Activated CD4-positive, alpha-beta T cell treated with anti-CD3 and anti-CD28 coated beads, Interleukin-2, amount 10 ng/mL, durations not matched to agents 24 days and 14 days (primary cell): ENCODE data around the gene ZIC4. TPM values are rescaled to one million over a fixed set of nuclear protein-coding genes. Genes with fewer than 3 reads are reported as not detected.

Experiments used
- DNase-seq: peaks from one replicate; pipeline ENCODE4 v3.0.0; 2022
- H3K27ac Mint-ChIP-seq: one replicate; pipeline ENCODE4 v1.8.0; 2022; ENCODE audit warnings: mild to moderate bottlenecking, mixed read lengths
- H3K27me3 Mint-ChIP-seq: one replicate; pipeline ENCODE4 v1.8.0; 2022; ENCODE audit warnings: mixed read lengths
- H3K36me3 Mint-ChIP-seq: one replicate; pipeline ENCODE4 v1.8.0; 2022; ENCODE audit warnings: low read depth, mild to moderate bottlenecking, mixed read lengths
- H3K4me1 Mint-ChIP-seq: one replicate; pipeline ENCODE4 v1.8.0; 2021; ENCODE audit warnings: mixed read lengths
- H3K4me3 Mint-ChIP-seq: one replicate; pipeline ENCODE4 v1.8.0; 2022; ENCODE audit warnings: mild to moderate bottlenecking, moderate library complexity, mixed read lengths
- H3K9me3 Mint-ChIP-seq: one replicate; pipeline ENCODE4 v1.8.0; 2021; ENCODE audit warnings: mixed read lengths
- intact Hi-C: fragments of 100-400 bp; cut with micrococcal nuclease; formaldehyde crosslinking; loops from one replicate; pipeline ENCODE4 v1.15.1; 2023
- total RNA-seq: library from RNA; stranded (reverse); gene quantifications from 2 replicates; pipeline ENCODE4 v1.2.3, GENCODE V29; 2022

The ZIC4 gene
- total RNA-seq, 1 donor from 2014 or later: not detected

DNA sequence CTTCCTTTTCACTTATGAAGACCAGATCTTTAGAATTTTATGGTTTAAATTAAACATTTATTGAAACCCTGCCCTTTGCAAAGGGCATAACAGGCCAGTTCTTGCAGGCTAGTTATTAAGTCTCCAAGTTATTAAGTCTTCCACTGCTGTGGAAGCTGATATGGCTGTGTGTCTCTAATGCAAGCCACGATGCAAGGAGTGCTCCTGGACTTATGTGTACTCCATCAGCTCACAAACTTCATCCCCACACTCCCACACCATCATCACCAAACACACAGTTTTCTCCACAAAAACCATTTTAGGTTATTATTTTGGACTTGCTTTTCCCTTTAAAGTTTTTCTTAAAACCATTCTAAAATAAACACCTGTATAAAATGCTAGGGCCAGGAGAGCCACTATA is 62.4 kb downstream of the ZIC4 start:
- H3K4me1 Mint-ChIP-seq: no peaks in the 10 kb centered on the region
- H3K9me3 Mint-ChIP-seq: no peaks in the 10 kb centered on the region
- intact Hi-C loops: no loop called here
- H3K36me3 Mint-ChIP-seq: no peaks in the 10 kb centered on the region
- H3K27me3 Mint-ChIP-seq: no peaks in the 10 kb centered on the region
- no peak overlapping the region for H3K27ac Mint-ChIP-seq
- no peak for DNase-seq
- no peak overlapping the region for H3K4me3 Mint-ChIP-seq

DNA sequence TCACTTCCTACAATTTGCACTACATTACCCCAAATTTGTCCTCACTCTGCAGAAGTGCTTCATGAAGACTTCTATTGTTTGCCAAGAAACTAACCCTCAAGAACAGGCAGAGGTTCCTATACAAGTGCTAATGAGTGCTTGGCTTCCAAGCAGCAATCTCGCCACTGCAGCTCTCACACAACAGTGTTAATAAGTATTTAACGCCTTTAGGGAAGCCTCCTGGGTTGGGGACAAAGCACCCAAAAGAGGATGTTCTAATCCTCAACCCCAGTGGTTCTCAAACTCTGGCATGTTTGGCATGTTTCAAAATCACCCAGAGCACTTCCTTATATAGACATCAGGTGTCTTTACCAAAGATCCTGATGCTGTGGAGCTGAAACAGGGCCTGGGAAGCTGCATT is 64.6 kb downstream of the ZIC4 start:
- H3K27me3 Mint-ChIP-seq: no peaks in the 10 kb centered on the region
- no peaks in the 10 kb centered on the region for H3K9me3 Mint-ChIP-seq
- intact Hi-C loops: no loop called here
- no peak overlapping the region for H3K4me3 Mint-ChIP-seq
- no peak overlapping the region for H3K27ac Mint-ChIP-seq
- H3K36me3 Mint-ChIP-seq: no peaks in the 10 kb centered on the region
- H3K4me1 Mint-ChIP-seq: no peaks in the 10 kb centered on the region
- no peak for DNase-seq

DNA sequence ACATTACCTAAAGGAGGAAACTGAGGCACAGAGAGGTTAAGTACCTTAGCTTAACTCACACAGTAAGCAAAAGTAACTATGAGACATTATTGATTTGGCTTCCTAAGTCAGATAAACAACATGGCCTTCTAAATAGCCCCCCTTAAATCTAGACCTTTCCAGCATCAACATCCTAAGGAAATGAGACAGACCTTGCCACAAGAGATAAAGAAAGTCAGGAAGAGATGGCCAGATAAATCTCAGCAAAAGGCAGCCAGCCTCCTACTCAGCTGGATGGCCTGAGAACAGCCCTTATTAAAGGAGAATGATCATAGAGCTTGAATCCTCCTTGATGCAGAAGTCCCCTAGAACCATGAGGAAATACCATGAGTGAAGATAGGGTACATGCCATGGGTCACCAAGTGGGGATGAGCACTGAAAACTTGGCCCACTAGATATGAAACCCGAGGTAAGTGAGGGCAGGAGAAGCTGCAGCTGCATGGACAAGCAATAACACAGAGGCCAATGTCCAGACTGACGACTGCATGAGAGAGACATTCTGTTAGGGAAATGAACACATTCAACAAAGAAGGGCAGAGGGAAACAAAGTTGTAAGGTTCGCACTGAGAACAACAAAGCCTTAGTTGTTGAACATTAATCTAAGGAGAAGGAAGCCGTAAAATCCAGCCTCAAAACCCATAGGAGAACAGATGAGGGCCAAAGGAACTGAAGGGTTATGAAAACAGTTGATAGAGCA is 69.6 kb downstream of the ZIC4 start:
- intact Hi-C loops: no loop called here
- Mint-ChIP-seq H3K4me1 (no peaks in the 10 kb centered on the region), H3K27ac (no peak overlapping the region), H3K9me3 (no peaks in the 10 kb centered on the region), H3K36me3 (no peaks in the 10 kb centered on the region), H3K4me3 (no peak overlapping the region), H3K27me3 (no peaks in the 10 kb centered on the region)
- no peak for DNase-seq

Other genes starting within 250 kb of the ZIC4 start
- not detected in 2 replicates for gene ZIC1, start 2.8 kb upstream of the ZIC4 start, total RNA-seq